Activated naive CD8-positive, alpha-beta T cell treated with anti-CD3 and anti-CD28 coated beads for 36 hours (primary cell): ENCODE measurements around the gene PDE1C. TPM values are rescaled to one million over a fixed set of nuclear protein-coding genes. Genes with fewer than 3 reads are reported as not detected.
"Not testable (repeated sequence)": the region's sequence is repeated elsewhere in the genome, so short reads cannot be mapped to it uniquely, and the experiment has no call there.

Experiments
- DNase-seq: peaks from one replicate; pipeline ENCODE4 v3.0.0; 2021
- H3K27ac Mint-ChIP-seq: one replicate; pipeline ENCODE4 v1.8.0; 2022; ENCODE audit warnings: mild to moderate bottlenecking, moderate library complexity, mixed read lengths
- H3K27me3 Mint-ChIP-seq: one replicate; pipeline ENCODE4 v1.8.0; 2022; ENCODE audit warnings: mild to moderate bottlenecking, mixed read lengths
- H3K36me3 Mint-ChIP-seq: one replicate; pipeline ENCODE4 v1.8.0; 2021; ENCODE audit warnings: mild to moderate bottlenecking, mixed read lengths
- H3K4me1 Mint-ChIP-seq: one replicate; pipeline ENCODE4 v1.8.0; 2021; ENCODE audit warnings: mixed read lengths
- H3K4me3 Mint-ChIP-seq: one replicate; pipeline ENCODE4 v1.8.0; 2022; ENCODE audit warnings: mild to moderate bottlenecking, moderate library complexity, mixed read lengths
- H3K9me3 Mint-ChIP-seq: one replicate; pipeline ENCODE4 v1.8.0; 2022; ENCODE audit warnings: mixed read lengths
- total RNA-seq, 2 experiments: library from RNA; stranded (reverse); gene quantifications; one replicate each; pipeline ENCODE4 v1.2.3, GENCODE V29; 2021

The PDE1C gene
- total RNA-seq, 2 experiments from 2014 or later: not detected

DNA sequence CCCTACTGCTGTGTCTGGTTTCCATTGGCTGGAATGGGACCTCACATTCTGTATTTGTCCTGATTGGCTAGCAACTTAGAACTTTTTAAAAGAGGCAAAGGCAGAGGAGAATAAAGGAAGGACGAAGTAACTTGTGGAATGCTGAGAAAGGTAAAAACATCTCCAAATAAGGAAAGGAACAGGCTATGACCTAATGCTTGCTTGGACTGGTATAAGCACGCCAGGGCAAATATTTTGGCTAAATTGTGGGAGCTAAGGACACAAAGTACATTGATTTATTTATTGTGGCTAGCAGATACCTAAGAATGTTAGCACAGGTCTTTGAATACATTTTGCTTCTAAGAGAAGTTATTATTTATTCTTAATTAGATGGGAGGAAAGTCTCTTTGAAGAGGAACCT is 56.7 kb downstream of the PDE1C start:
- H3K36me3 Mint-ChIP-seq, H3K4me1 Mint-ChIP-seq, H3K9me3 Mint-ChIP-seq, H3K27ac Mint-ChIP-seq, DNase-seq, H3K27me3 Mint-ChIP-seq, H3K4me3 Mint-ChIP-seq: not testable (repeated sequence)

DNA sequence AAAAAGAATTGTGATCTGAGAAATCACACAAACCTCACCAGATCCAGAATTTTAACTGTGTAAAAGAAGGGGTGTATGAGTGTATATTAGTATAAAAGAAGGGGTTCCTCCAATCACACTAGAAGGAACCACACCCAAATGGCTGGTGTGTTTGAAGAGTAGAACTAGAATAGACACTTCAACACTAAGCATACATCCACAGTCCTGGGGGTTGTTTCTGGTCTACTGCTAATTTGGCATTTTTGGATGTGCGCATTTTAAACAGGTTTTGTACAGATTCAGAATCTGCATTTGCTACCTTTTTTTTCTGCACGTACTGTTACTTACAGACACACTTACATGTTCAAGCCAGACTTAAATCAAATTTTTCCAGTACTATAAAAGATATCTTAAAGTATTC is 64.6 kb downstream of the PDE1C start:
- Mint-ChIP-seq H3K36me3 (peaks cover 2% of the 10 kb centered on the region), H3K4me1 (no peaks in the 10 kb centered on the region), H3K4me3 (no peak overlapping the region), H3K27ac (no peak overlapping the region), H3K9me3 (peaks cover 7% of the 10 kb centered on the region), H3K27me3 (no peaks in the 10 kb centered on the region)
- no peak for DNase-seq

DNA sequence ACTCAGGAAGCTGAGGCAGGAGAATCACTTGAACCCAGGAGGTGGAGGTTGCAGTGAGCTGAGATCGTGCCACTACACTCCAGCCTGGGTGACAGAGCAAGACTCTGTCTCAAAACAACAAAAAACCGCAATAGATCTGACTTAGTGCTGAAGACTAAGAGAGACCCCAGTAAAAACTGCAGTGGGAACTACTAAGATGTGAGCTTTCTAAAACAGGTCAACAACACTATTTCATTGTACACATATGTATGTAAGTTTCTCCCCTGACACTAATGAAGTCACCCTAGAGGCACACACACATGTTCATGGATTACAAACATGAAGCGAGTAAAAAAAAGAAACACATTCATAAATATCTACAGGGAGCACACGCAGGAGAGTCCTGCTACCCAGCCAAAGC is 68.3 kb downstream of the PDE1C start:
- Mint-ChIP-seq H3K27ac (no peak overlapping the region), H3K27me3 (no peaks in the 10 kb centered on the region), H3K9me3 (peaks cover 5% of the 10 kb centered on the region), H3K36me3 (peaks cover 2% of the 10 kb centered on the region), H3K4me1 (no peaks in the 10 kb centered on the region), H3K4me3 (no peak overlapping the region)
- no peak for DNase-seq

DNA sequence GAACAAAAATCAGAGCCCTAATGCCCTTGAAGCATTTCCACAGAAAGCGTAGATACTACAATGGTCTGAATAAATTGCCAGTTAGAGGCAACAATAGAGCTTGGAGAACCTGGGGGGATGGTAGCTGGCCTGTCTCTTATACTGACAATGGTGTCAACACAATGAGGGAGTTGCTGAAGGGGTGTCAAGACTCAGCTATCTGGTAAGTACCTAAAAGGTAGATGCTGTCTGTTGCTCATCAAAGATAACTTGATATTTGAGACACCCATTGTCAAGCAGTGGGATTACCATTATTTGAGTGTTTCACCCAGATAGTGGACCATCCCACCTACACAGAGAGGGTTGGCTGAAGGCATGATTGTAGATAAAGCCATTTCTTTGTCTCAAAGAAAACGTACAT is 72.8 kb downstream of the PDE1C start:
- Mint-ChIP-seq H3K9me3 (peaks cover 6% of the 10 kb centered on the region), H3K4me1 (no peaks in the 10 kb centered on the region), H3K36me3 (peaks cover 2% of the 10 kb centered on the region), H3K27ac (no peak overlapping the region), H3K4me3 (no peak overlapping the region), H3K27me3 (no peaks in the 10 kb centered on the region)
- no peak for DNase-seq

DNA sequence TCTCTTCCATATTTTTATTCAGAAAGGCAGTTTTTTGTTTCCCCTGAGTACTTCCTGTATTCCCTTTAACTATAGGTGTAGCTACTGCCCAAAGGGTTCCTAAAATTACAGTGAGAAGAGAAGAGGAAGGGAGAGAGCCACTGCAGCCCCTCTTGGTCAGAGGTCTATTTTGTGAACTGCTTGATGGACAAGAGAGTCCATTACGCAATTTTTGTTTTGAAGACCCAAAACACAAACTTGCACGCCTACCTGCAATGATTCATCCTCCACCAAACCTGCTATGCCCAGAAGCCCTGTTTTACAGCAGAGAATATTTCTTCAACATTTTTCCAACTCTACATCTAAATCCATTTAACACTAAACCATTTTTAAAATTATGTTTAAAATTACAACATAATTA is 75.1 kb downstream of the PDE1C start:
- Mint-ChIP-seq H3K4me3 (no peak overlapping the region), H3K27me3 (no peaks in the 10 kb centered on the region), H3K9me3 (peaks cover 1% of the 10 kb centered on the region), H3K36me3 (no peaks in the 10 kb centered on the region), H3K4me1 (no peaks in the 10 kb centered on the region), H3K27ac (no peak overlapping the region)
- DNase-seq: no peak

DNA sequence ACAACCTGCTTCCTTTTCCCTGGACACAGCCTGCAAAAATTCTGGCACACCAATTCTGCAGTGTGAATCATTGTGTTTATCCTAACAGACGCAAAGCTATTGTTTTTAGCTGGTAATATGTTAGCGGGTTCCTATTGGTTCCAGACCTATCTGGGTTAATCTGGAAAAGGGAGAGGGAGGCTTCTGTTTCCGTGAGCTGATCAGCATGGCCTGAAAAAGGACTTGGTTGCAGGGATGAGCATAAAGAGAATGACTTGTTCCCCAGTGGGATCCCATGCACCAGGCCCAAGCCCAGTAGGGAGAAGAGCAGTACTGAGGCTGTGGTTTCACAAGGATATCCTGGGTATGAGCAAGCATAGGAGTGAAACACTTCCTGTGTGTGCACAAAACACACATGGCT is 78.4 kb downstream of the PDE1C start:
- Mint-ChIP-seq H3K27me3 (no peaks in the 10 kb centered on the region), H3K27ac (no peak overlapping the region), H3K4me3 (no peak overlapping the region)

DNA sequence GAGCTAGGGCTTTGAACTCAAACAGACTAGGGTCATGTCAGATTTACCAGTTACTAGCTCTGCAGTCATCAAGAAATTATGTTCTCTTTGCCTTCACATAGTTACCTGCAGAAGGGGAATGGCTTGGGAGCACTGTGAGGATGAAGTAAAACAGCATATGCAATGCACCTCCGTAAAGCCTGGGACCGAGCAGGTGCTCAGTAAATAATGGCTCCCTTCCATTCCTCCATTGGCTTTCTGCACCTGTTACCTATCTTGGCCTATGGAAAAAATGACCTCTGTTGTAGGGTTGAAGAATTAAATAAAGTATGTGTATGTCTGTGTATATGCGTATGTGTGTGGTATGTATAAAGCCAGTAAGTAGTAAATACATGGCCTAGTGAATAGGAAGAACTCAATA is 78.8 kb downstream of the PDE1C start:
- Mint-ChIP-seq H3K9me3 (peaks cover 1% of the 10 kb centered on the region), H3K27me3 (no peaks in the 10 kb centered on the region), H3K4me3 (no peak overlapping the region), H3K27ac (no peak overlapping the region), H3K4me1 (no peaks in the 10 kb centered on the region), H3K36me3 (no peaks in the 10 kb centered on the region)
- no peak for DNase-seq

More for the DNA sequence above, 78.4 kb downstream of the PDE1C start:
- Mint-ChIP-seq H3K4me1 (no peaks in the 10 kb centered on the region), H3K9me3 (peaks cover 1% of the 10 kb centered on the region), H3K36me3 (no peaks in the 10 kb centered on the region)
- no peak for DNase-seq

DNA sequence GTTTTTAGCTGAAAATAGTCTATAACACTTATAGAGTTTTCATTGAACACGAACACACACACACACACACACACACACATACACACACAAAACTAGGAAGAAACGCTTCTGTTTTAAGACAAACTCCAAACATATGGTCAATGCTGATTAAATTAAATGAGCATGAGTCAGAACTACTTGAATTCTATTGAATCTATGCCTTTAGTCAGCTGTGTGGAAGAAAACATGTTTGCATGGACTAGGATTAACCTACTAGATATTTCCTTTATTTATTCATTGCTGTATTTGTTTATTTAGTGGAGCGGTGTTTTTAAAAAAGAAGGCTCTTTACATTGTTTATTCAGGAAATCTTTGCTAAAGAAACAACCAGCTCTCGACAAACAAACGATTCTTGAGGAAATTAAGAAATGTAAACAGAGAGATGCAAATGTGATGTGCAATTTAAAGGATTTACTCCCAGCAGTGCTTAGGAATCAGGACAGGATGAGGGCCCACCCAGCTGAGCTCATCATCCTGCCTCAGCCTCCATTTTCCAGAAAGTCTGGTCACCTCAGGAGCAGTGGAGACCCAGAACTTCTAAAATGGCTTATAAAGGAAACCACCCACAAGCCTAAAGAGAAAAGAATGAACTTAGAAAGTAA is 83.2 kb downstream of the PDE1C start:
- DNase-seq: no peak
- Mint-ChIP-seq H3K27ac (no peak overlapping the region), H3K4me1 (no peaks in the 10 kb centered on the region), H3K27me3 (no peaks in the 10 kb centered on the region), H3K4me3 (no peak overlapping the region), H3K36me3 (no peaks in the 10 kb centered on the region), H3K9me3 (peaks cover 1% of the 10 kb centered on the region)

DNA sequence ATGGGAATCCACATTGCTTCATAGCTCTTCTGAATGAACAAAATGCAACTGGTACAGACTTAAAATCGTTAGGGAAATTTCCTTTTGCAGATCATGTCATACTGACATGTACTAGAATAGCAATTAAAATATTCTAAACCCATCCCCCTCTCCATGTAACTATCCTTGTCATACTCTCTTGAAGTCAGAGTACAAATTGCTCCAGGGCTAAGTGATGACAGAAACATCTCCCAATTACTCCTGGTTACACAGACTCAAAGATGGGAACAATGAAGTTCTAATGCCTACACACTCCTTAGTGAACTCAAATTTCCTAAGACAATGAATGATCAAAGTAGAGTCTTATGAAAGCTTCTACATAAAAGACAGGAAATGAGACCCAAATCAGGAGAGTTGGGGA is 87.2 kb downstream of the PDE1C start:
- Mint-ChIP-seq H3K36me3 (no peaks in the 10 kb centered on the region), H3K4me1 (no peaks in the 10 kb centered on the region), H3K9me3 (peaks cover 1% of the 10 kb centered on the region), H3K27ac (no peak overlapping the region), H3K4me3 (no peak overlapping the region), H3K27me3 (no peaks in the 10 kb centered on the region)
- DNase-seq: no peak

DNA sequence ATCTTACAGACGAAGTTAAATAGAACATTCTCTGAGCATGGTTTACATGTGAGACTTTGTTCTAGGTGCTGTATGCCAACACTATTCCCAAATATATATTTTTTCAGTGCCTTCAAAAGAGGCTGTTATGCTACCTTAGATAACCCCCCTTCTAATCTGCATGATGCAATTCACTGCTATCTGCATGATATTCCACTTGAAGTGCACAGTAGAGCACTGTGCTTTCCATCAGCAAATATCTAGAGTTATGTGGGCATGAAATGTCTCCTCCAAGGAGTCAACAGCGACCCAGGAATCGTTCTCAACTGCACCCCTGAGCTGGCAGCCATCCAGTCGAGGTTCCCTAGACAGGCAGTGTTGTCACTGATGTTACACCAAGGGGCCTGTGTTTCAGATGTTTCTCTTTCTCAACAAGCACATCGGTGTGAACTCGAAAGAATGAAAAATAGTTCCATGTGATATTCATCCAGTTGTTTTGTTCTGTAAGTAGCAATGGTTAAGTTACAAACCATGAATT is 88.3 kb downstream of the PDE1C start:
- H3K27me3 Mint-ChIP-seq: no peaks in the 10 kb centered on the region
- H3K9me3 Mint-ChIP-seq: peaks cover 3% of the 10 kb centered on the region
- no peak overlapping the region for H3K4me3 Mint-ChIP-seq
- no peaks in the 10 kb centered on the region for H3K4me1 Mint-ChIP-seq
- no peak for DNase-seq
- no peak overlapping the region for H3K27ac Mint-ChIP-seq
- H3K36me3 Mint-ChIP-seq: no peaks in the 10 kb centered on the region

DNA sequence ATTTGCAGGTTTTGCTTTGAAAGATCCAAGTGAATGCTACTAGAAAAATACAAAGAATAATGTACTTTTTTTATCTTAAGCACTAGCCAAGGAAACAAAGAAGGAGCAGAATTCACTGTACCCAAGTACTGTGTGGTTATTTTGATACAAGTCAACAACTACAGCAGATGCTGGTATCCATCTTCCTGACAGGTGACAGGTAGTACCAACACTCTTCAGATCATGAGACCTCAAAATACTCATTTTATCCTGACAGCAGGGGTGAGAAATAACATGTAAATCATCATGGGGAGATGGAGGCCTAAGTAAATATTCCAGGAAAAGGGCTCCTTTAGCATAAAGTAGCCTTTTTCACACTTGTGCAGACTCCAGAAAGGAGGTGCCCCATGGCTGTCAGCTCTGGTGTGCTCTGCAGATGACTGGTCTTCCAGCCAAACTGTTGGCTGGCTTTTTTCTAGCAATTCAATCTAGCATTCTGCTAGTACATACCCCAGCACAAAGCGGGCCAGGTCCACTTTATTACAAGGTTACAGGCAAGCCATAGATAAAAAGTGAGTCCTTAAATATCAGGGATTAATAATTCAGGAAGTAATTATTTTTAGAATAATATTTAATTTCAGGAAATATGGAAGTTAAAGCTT is 90.4 kb downstream of the PDE1C start:
- H3K27me3 Mint-ChIP-seq: no peaks in the 10 kb centered on the region
- no peak overlapping the region for H3K27ac Mint-ChIP-seq
- H3K4me1 Mint-ChIP-seq: no peaks in the 10 kb centered on the region
- no peak overlapping the region for H3K4me3 Mint-ChIP-seq
- no peak for DNase-seq
- H3K9me3 Mint-ChIP-seq: peaks cover 2% of the 10 kb centered on the region
- H3K36me3 Mint-ChIP-seq: no peaks in the 10 kb centered on the region

DNA sequence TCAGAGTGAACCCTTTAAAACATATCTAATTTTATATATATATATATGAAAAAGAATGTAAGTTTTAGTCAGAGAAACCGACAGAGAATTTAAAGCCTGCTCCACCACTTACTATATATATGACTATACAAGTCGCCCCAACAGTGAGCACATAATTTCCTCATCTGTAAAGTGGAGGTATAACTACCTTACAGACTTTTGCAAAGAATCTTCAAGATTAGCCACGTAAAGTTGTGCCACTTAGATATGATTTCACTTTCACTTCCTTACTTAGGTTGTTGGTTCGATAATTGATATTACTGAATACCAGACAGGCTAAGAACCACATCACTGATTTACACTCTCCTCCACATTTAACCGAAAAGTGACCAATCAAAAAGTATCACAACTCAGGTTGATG is 94.7 kb downstream of the PDE1C start:
- DNase-seq: no peak
- Mint-ChIP-seq H3K27ac (no peak overlapping the region), H3K4me1 (no peaks in the 10 kb centered on the region), H3K4me3 (no peak overlapping the region), H3K9me3 (peaks cover 5% of the 10 kb centered on the region), H3K36me3 (no peaks in the 10 kb centered on the region), H3K27me3 (no peaks in the 10 kb centered on the region)

DNA sequence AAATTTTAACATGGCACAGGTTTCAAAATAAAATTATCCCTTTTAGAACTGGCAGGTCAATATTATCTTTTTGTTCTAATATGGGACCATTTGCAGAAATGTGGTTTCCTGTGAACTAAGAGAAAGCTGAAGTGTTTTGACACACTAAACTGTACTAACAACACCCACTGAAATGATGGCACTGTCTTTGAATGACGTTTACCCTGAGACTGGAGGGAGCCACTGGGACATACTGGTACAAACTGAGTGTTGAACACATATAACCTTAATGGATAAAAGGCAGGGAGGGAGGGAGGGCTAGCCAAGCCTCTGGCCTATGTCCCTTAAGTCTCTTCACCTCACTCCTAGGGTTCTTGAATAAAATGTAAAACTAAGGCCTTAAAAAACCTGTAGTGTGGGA is 95.9 kb downstream of the PDE1C start:
- Mint-ChIP-seq H3K36me3 (no peaks in the 10 kb centered on the region), H3K4me3 (no peak overlapping the region), H3K27ac (no peak overlapping the region), H3K4me1 (no peaks in the 10 kb centered on the region), H3K9me3 (peaks cover 5% of the 10 kb centered on the region), H3K27me3 (no peaks in the 10 kb centered on the region)
- no peak for DNase-seq

DNA sequence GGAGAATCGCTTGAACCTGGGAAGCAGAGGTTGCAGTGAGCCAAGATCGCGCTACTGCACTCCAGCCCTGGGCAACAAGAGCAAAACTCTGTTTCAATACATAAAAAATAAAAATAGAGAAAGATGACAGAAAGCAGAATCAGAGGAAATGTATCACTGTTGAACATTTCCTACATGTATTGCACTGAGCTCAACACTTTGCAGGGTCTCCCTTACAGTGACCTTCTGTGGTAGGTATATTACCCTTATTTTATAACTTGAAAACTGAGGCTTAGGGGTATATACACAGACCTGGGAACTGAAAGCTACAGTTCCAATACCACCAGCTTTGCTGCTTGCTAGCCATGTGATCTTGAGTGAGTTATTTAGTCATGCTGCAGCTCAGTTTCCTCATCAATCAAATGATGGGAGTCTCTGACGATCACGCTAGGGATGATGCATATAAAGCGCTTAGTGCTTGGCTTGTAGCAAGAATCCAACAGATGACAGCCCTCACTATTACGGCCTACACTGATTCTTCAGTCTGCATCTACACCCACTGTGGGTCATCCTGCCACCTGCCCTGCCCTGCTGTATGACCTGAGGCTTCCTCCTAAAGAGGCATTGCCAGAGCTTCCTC is 99.0 kb downstream of the PDE1C start:
- no peak for DNase-seq
- H3K27me3 Mint-ChIP-seq: no peaks in the 10 kb centered on the region
- H3K27ac Mint-ChIP-seq: no peak overlapping the region
- no peaks in the 10 kb centered on the region for H3K4me1 Mint-ChIP-seq
- no peaks in the 10 kb centered on the region for H3K36me3 Mint-ChIP-seq
- H3K9me3 Mint-ChIP-seq: peaks cover 3% of the 10 kb centered on the region
- no peak overlapping the region for H3K4me3 Mint-ChIP-seq

DNA sequence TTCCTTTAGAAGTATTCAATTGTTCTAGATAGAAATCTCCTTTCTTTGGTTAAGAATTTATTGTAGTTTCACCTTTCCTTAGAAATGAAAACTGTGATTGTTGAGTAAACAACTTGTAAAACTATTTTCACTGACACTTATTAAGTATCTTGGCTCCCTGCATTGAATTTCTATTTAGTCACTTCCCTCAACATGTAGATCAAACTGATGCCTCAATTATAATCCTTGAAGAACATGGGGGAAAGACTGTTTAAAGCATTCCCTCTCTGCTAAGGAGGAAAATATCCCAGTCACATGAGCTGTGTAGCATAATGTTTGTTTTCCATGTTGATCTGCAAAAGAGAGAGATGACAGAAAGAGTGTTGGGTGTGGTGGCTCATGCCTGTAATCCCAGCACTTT is 99.7 kb downstream of the PDE1C start:
- Mint-ChIP-seq H3K27ac (no peak overlapping the region), H3K4me1 (no peaks in the 10 kb centered on the region), H3K36me3 (no peaks in the 10 kb centered on the region), H3K9me3 (peaks cover 5% of the 10 kb centered on the region), H3K4me3 (no peak overlapping the region), H3K27me3 (no peaks in the 10 kb centered on the region)
- DNase-seq: no peak
